Sciatic nerve (tissue), 2 donors: ENCODE data around the gene TRIM10. TPM values are rescaled to one million over a fixed set of nuclear protein-coding genes. Genes with fewer than 3 reads are reported as not detected.
"Not testable (repeated sequence)": the region's sequence is repeated elsewhere in the genome, so short reads cannot be mapped to it uniquely, and the experiment has no call there.

ENCODE experiments used
- ATAC-seq: fragments of 200-7000 bp; cut with Tn5 transposase; one replicate; pipeline ENCODE4 v1.9.1; 2020; ENCODE audit warnings: mild to moderate bottlenecking, moderate library complexity
- DNase-seq: peaks from one replicate; pipeline ENCODE4 v3.0.0-alpha.2; 2020; ENCODE audit warnings: low spot score
- intact Hi-C: fragments of 100-400 bp; cut with DNase I; formaldehyde crosslinking; loops from one replicate; pipeline ENCODE4 v1.14.2; 2022
- total RNA-seq: library from RNA; stranded (reverse); fragmentation: NEBNext Ultra II Directional; extraction: Animal tissue kit (Norgen Biotek cat#: 25700); gene quantifications from one replicate; pipeline ENCODE4 v1.2.1, GENCODE V29; 2021
- donor health status: DM: no; HTN: no; CAD: no.
- donor health status: DM: no; HTN: no; CAD: no.

Gene TRIM10
- total RNA-seq, 1 donor from 2014 or later: 0.62 TPM

DNA sequence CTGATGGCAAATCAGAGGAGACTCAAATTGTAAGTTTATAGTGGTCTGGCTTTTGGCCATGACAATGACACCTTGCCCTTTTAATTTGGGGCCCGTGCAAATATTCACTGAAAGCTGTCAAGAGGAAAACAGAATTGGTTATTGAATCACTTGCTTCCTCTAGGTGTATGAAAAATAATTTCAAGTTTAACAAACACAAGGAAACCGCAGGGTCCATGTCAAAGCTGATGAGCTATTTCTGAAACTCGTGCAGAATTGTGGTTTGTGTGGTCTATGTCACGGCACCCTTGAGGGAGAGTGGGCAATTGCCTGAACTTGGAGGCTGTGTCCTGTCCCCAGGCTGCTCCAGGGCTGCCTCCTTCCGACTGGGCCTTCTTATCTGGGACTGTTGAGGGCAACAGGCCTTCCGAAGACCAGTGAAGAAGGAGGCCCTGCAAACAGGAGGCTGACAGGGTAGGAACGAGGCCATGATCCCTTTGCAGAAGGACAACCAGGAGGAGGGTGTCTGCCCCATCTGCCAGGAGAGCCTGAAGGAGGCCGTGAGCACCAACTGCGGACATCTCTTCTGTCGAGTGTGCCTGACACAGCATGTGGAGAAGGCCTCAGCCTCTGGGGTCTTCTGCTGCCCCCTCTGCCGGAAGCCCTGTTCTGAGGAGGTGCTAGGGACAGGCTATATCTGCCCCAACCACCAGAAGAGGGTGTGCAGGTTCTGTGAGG lies 24.3 kb downstream of the TRIM10 start:
- ATAC-seq (no peak), DNase-seq (no peak)
- intact Hi-C loops: no loop called here

DNA sequence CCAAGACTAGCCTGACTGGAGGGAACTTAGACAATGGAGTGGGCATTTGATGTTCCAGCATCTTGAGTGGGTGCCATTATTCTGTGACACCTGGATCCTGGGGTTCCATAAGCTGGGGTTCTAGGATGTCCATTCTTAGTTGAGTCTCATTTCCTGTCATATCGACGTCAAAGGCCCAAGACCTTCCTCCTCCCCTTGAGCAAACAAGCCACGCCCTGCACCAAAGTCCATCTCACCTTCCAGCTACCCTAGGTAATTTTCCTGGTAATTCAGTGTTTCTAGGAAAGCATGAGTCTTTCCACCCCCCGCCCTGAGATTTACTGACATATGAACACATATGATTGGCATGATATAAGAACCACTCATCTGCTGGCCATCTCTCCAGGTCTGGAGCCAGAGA lies 25.3 kb downstream of the TRIM10 start, which contains the start of gene TRIM40:
Gene TRIM40, plus strand, starts transcription at position 384 of the 400 bp plus-strand sequence. CDS start 897 bp downstream, outside the sequence.
- DNase-seq (no peak), ATAC-seq (no peak)
- intact Hi-C loops: no loop called here

DNA sequence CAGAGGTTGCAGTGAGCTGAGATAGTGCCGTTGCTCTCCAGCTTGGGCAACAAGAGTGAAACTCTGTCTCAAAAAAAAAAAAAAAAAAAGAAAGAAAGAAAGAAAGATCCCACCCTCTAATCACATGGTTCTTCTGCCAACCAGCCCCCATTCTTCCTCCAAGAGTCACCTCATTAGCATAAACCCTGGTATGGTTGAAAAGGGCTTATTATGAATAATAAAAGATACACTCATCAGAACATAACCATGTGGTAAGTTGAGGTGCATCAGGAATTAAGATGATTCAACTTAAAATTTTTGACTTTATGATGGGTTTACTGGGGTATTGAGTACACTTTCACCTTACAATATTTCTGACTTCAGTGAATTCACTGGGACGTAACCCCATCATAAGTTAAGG lies 25.9 kb downstream of the TRIM10 start:
- intact Hi-C loops: no loop called here
- DNase-seq: no peak
- no peak for ATAC-seq

DNA sequence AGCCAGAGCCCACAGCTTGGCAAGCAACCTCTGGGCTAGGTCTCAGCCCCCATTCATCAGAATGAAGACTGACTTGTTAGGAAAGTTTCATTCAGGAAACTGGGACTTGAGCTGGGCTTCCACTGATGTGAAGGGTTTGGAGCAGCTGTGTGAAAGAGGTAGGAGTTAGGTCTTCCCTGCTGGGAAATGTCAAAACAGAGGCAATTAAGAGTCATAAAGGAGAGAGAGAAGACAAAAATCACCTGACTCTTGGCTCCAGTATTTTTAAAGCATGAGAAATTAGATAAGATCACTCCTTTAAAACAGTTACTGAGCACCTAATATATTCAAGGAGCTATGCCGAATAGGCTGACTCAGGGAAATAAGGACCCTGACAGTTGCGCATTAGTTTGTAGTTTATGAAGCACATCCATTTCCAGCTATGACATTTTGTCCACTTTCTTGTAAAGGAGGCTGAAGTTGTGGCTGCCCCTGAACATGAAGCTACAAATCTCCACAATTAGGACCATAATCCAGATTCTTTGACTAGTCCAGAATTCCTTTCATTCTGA lies 29.0 kb downstream of the TRIM10 start:
- intact Hi-C loops: no loop called here
- ATAC-seq (no peak), DNase-seq (no peak)

GRCh38 chr6:30130887-30131862 lies 29.8 kb downstream of the TRIM10 start:
- peak; percentile 64 for DNase-seq
- ATAC-seq: peak; percentile 87
- intact Hi-C loops: no loop called here

GRCh38 chr6:30130179-30130679 lies 30.8 kb downstream of the TRIM10 start:
- DNase-seq (no peak), ATAC-seq (no peak)
- intact Hi-C loops: no loop called here

GRCh38 chr6:30129265-30130178 lies 31.5 kb downstream of the TRIM10 start:
- ATAC-seq: no peak
- intact Hi-C loops: loop anchor here (10.0 kb wide), 1 partner anchor 285 kb away; no protein-coding TSS in a partner anchor
- no peak for DNase-seq

DNA sequence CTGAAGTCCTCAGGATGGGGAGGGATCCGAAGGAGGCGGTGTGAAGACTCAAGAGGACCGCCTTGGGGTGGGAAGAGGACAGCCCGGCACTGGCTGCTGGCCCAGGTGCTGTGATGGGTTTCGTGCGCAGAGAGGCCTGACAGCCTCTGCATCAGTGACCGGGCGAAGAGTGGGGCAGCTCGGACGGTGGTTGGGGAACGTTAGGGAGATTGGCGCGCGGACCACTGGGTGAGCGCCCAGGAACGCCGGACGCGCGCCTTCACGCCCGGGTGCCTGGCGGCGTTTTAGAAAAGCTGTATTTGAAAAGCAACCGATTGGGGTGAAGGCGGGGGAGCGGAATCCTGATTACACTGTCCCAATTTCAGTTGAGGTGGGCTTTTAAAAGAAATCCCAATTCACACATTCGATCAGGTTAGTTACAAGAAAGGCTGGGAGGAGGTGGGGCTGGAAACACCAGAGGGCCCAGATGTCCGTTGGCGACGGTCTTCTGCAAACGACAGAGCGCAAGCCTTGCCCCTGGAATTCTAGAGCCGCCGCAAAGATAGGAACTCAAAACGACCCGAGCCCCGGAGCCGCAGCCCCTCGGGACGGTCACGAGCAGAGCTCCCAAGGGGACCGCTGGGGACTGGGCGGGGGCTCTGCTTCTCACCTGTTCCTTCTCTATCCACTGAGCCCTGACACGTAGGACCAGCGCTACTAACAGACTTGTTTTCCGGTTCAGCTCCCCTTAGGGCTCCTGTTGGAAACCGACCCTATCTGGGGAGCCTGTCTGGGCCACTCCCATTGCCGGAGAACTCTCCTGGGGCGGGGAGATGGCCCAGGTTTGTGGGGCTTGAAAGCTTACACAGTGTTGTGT lies 33.5 kb downstream of the TRIM10 start:
- DNase-seq (no peak), ATAC-seq (peak; percentile 22)
- intact Hi-C loops: loop anchor here (10.0 kb wide), 1 partner anchor 283 kb away; no protein-coding TSS in a partner anchor

DNA sequence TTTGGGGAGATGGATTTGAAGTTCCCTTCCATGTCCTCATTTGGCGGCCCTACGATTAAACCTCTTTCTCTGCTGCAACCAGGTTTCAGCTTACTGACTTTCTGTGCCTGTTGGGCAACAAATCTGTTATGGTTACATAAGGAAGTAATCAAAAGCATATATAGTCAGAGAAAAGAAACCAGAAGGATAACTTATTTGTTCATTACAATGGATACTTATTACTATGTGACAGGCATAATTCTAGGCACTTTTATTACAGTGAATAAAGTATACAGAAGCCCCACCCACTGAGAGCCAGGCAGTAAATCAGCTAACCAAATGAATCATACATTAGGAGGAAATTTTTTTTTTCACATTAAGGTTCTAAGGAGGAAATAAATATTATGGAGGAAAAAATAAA lies 38.5 kb downstream of the TRIM10 start:
- DNase-seq (no peak), ATAC-seq (no peak)
- intact Hi-C loops: loop anchor here (10.0 kb wide), 1 partner anchor 278 kb away; no protein-coding TSS in a partner anchor

DNA sequence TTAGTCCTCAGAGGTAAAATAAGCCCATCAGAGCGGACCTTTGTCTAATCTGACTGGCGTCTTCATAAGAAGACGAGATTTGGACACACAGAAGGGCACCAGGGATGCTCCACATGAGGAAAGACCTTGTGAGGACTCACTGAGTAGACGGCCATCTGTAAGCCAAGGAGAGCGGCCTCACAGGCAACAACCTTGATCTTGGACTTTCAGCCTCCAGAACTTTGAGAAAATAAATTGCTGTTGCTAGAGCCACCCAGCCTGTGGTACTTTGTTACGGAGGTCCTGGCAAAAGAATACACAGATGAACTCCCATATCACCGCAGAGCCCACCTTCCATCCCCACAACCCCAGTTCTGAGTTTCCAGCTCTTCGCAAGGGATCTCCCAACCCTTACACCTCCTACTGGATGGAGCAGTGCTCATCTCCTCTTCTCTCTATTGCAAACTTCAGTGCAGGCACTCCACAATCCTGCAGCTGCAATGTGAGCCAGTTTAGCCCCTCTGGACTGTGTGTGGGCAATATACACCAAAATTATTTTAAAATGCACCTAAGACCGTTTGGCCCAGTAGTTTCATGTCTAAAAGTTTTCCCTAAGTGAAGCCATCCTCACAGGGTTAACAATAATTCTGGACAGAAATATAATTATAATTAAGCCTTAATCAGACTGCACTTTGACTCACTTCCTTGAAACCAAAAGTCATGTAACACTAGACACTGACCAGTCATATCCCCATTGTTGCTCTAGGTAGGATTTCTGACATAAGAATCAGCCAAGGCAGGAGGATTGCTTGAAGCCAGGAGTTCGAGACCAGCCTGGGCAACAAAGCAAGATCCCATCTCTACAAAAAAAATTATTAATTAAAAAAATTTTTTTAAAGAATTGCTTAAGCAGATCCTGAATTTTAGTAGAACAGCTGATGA lies 39.3 kb downstream of the TRIM10 start:
- intact Hi-C loops: loop anchor here (10.0 kb wide), 1 partner anchor 277 kb away; no protein-coding TSS in a partner anchor
- ATAC-seq (no peak), DNase-seq (no peak)

GRCh38 chr6:30118691-30119090 lies 42.3 kb downstream of the TRIM10 start:
- ATAC-seq, intact Hi-C loops, DNase-seq: not testable (repeated sequence)

GRCh38 chr6:30116724-30117123 lies 44.3 kb downstream of the TRIM10 start:
- ATAC-seq: no peak
- intact Hi-C loops: no loop called here
- DNase-seq: no peak

DNA sequence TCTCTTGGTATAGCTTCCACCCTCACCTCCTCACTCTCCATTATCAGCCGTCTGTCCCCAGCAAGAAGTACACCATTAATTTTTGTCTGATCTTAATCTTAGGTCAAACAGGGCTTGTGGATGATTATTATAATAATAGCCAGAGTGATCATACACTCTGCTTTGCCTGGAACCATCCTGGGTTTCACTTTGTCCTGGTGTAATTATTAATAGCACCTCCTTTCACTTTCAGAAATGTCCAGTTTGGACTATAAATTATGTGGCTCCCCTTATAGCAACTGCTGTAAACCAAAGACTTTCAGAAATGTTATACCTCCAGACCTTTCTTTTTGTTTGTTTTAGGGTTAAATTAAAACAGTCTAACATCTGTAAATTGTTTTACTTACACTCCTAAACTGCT lies 47.2 kb downstream of the TRIM10 start:
- DNase-seq: no peak

DNA sequence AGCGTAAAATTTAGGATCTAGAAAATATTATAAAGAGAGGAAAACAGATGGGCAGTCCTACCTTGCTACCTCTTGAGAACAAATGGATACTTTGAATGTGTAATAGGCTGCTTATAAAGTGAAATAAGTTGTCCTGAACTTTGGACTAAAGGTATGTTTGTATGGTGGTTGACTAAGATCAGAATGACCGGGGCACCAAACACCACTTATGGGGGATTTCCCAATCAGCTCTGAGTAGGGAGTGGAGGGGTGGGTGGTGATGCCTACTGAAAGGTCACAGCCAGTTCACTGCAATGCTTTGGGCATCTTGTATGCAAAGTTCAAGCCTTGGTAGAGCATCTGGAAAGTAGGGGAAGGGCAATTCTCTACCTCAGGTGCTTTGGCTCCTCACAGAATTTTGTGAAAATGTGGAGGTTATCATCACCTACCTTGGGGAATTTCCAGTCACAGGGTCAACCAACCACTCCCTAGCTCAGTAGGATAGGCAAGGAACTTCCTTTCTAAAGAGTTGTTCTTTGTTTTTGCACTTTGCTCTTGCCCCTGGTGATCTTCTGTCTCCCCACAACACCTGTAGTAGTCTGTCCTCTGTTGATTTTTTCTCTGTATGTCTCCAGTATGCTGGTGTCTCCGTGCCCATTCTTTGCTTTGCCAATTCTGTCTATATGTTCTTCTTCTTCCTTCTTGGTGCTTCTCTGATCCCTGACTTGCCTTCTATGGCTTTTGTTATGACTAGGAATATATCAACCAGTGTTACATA lies 47.8 kb downstream of the TRIM10 start, which contains the start of gene TRIM31:
Gene TRIM31, minus strand, starts transcription at position 88 of the 757 bp plus-strand sequence. CDS start 285 bp downstream, outside the sequence.
- DNase-seq (no peak), ATAC-seq (no peak)
- intact Hi-C loops: no loop called here

More for the DNA sequence above, 47.2 kb downstream of the TRIM10 start:
- intact Hi-C loops: no loop called here
- no peak for ATAC-seq

GRCh38 chr6:30112402-30112994 lies 48.5 kb downstream of the TRIM10 start:
- ATAC-seq: no peak
- intact Hi-C loops: no loop called here

More at GRCh38 chr6:30112402-30112994, 48.5 kb downstream of the TRIM10 start:
- DNase-seq: no peak
